Measurements from ENCODE around the gene ENPP7.

GRCh38 chr17:79732804-79733691 is 2.3 kb downstream of the ENPP7 start:
- no peak for TF ChIP-seq CTCF (IDR thresholded peaks at IDR 0.05)
- no peak for TF ChIP-seq POLR2A (IDR thresholded peaks at IDR 0.05)

All from uterus (tissue), 2 donors.